K562 (cell line): ENCODE data around the gene CREB3L1. TPM values are rescaled to one million over a fixed set of nuclear protein-coding genes. Genes with fewer than 3 reads are reported as not detected.
A peak's percentile ranks its signal among the peaks of the same experiment; 100 is the strongest.

Source experiments
- ATAC-seq: fragments of 200-7000 bp; cut with Tn5 transposase; 3 replicates; pipeline ENCODE4 v1.9.1; 2020; ENCODE audit warnings: moderate library complexity
- BruUV-seq: library from RNA; stranded (reverse); fragments of 400-500 nt; replicated peaks from 2 replicates; lab custom pipeline; 2021; lab: Mats Ljungman, UMichigan
- CTCF ChIA-PET: fragments of 300-600 bp; formaldehyde crosslinking; extraction: SDS; loops from one replicate; lab custom pipeline; 2021; ENCODE audit warnings: low intra/inter-chr PET ratio; lab: Yijun Ruan, JAX
- POLR2A ChIA-PET: fragments of 300-600, 350-650 bp; sonication (Branson Sonifier 250); formaldehyde crosslinking; extraction: SDS; loops from one replicate; lab custom pipeline; 2021; ENCODE audit warnings: antibody characterized with exemption, inconsistent platforms; lab: Yijun Ruan, JAX
- DNase-seq, 4 experiments: peaks; one replicate each; pipeline versions ENCODE4 v3.0.0 to v3.0.0-alpha.2; 2011 to 2018; ENCODE audit warnings: low spot score in 3 of 4, mixed read lengths in 3 of 4; ENCODE audit errors: extremely low read depth in 1 of 4
- FAIRE-seq: peaks from 2 replicates; lab custom pipeline; 2011; peaks lifted over from hg19 to GRCh38; lab: Jason Lieb, UNC
- H2AFZ ChIP-seq: 2 replicates; pipeline ENCODE4 v1.6.0; 2011; ENCODE audit warnings: low read depth, low read length, control low read depth, inconsistent platforms
- H3K27ac ChIP-seq: fragments of 200-600 bp; 3 replicates; pipeline ENCODE4 v1.8.0; 2011; ENCODE audit warnings: low read depth, mild to moderate bottlenecking, control low read depth, inconsistent platforms, low read length, moderate library complexity, mixed read lengths; ENCODE audit errors: extremely low read depth
- H3K27me3 ChIP-seq, 2 experiments: fragments of 300-600 bp in 1 of 2; 2 replicates in 1 of 2; 3 replicates in 1 of 2; pipeline versions ENCODE4 v1.6.0 to v1.8.0; 2011; ENCODE audit warnings: inconsistent platforms in 2 of 2, low read length in 2 of 2, mild to moderate bottlenecking in 1 of 2, mixed read lengths in 1 of 2, moderate library complexity in 1 of 2; ENCODE audit not compliant: control insufficient read depth in 2 of 2, insufficient read depth in 2 of 2
- H3K36me3 ChIP-seq: fragments of 300-600 bp; 3 replicates; pipeline ENCODE4 v1.8.0; 2011; ENCODE audit warnings: mild to moderate bottlenecking, low read length, inconsistent platforms; ENCODE audit not compliant: control insufficient read depth, insufficient read depth
- H3K4me1 ChIP-seq, 2 experiments: fragments of 200-600 bp in 1 of 2; replicated peaks in 1 of 2; 2 replicates in 1 of 2; 3 replicates in 1 of 2; pipeline versions ENCODE4 v1.5.1 to v1.8.0; 2011; ENCODE audit warnings: inconsistent platforms in 2 of 2, low read length in 2 of 2, mild to moderate bottlenecking in 1 of 2, mixed read lengths in 1 of 2, moderate library complexity in 1 of 2; ENCODE audit not compliant: control insufficient read depth in 2 of 2, insufficient read depth in 2 of 2
- H3K4me2 ChIP-seq: 2 replicates; pipeline ENCODE4 v1.6.1; 2011; ENCODE audit warnings: low read length, control low read depth, inconsistent platforms, mixed read lengths; ENCODE audit not compliant: insufficient read depth
- H3K4me3 ChIP-seq: fragments of 200-600 bp; sonication (generic), shearing (Covaris generic); 2 replicates; pipeline ENCODE4 v1.5.1; 2016; ENCODE audit warnings: control low read depth, inconsistent platforms
- H3K79me2 ChIP-seq: fragments of 200-600 bp; 3 replicates; pipeline ENCODE4 v1.8.0; 2011; ENCODE audit warnings: low read length, inconsistent platforms; ENCODE audit not compliant: control insufficient read depth, insufficient read depth
- H3K9ac ChIP-seq, 2 experiments: 2 replicates each; pipeline versions ENCODE4 v1.6.0 to v1.6.1; 2011; ENCODE audit warnings: low read depth in 2 of 2, low read length in 2 of 2, control low read depth in 1 of 2, inconsistent platforms in 1 of 2, mild to moderate bottlenecking in 1 of 2, mixed read lengths in 1 of 2; ENCODE audit not compliant: insufficient read depth in 1 of 2
- H3K9me1 ChIP-seq: one replicate; pipeline ENCODE4 v1.6.0; 2011; ENCODE audit warnings: inconsistent platforms, mild to moderate bottlenecking, low read length, moderate library complexity; ENCODE audit not compliant: control insufficient read depth, insufficient read depth
- H3K9me3 ChIP-seq: replicated peaks from 2 replicates; pipeline ENCODE4 v1.5.1; 2011; ENCODE audit warnings: low read depth, low read length, inconsistent platforms; ENCODE audit not compliant: control insufficient read depth, insufficient read depth
- H4K20me1 ChIP-seq: replicated peaks from 2 replicates; pipeline ENCODE4 v1.6.1; 2011; ENCODE audit warnings: low read length, inconsistent platforms, mixed read lengths; ENCODE audit not compliant: control insufficient read depth, insufficient read depth
- ARID3B ChIP-seq: fragments of 250-450 bp; sonication (Bioruptor Pico); IDR thresholded peaks from 2 replicates; pipeline ENCODE4 v1.4.0; 2020; ENCODE audit warnings: borderline replicate concordance
- ATF6 ChIP-seq: sonication (generic); formaldehyde crosslinking; IDR thresholded peaks from 2 replicates; pipeline ENCODE4 v1.4.0; 2020; ENCODE audit warnings: mild to moderate bottlenecking, missing genetic modification reagents
- DNMT1 ChIP-seq: fragments of 450-650 bp; IDR thresholded peaks from 2 replicates; pipeline ENCODE4 v1.6.1; 2016; ENCODE audit warnings: antibody characterized with exemption, mild to moderate bottlenecking
- FOSL1 ChIP-seq: fragments of 200-800 bp; sonication (Bioruptor generic); conservative IDR thresholded peaks from 2 replicates; pipeline ENCODE4 v1.6.1; 2016; ENCODE audit warnings: missing genetic modification characterization, missing compliant biosample characterization
- FOXK1 ChIP-seq: sonication (generic); formaldehyde crosslinking; IDR thresholded peaks from 2 replicates; pipeline ENCODE4 v1.8.0; 2022; ENCODE audit warnings: missing genetic modification reagents, mild to moderate bottlenecking, borderline replicate concordance
- KDM2B ChIP-seq: fragments of 250-450 bp; sonication (Bioruptor Pico); IDR thresholded peaks from 2 replicates; pipeline ENCODE4 v1.8.0; 2021; ENCODE audit warnings: mild to moderate bottlenecking, moderate library complexity
- NONO ChIP-seq, 2 experiments: fragments of 200-400 bp in 1 of 2; fragments of 450-650 bp in 1 of 2; formaldehyde crosslinking in 1 of 2; IDR thresholded peaks; 2 replicates each; pipeline ENCODE4 v1.6.1; 2017; ENCODE audit warnings: low read depth in 2 of 2, mild to moderate bottlenecking in 2 of 2, moderate library complexity in 2 of 2, low read length in 1 of 2
- POLR2G ChIP-seq: fragments of 200-400 bp; formaldehyde crosslinking; IDR thresholded peaks from 2 replicates; pipeline ENCODE4 v1.6.1; 2017; ENCODE audit warnings: low read depth, mild to moderate bottlenecking, antibody characterized with exemption, low read length, moderate library complexity
- SETDB1 ChIP-seq: IDR thresholded peaks from one replicate; pipeline ENCODE4 v1.6.1; 2012; ENCODE audit warnings: low read length, control low read depth, inconsistent platforms
- TSC22D4 ChIP-seq: fragments of 450-650 bp; IDR thresholded peaks from 2 replicates; pipeline ENCODE4 v1.6.1; 2016; ENCODE audit warnings: missing genetic modification characterization, missing biosample characterization, control low read depth
- ZBTB1 ChIP-seq: sonication (generic); formaldehyde crosslinking; IDR thresholded peaks from 2 replicates; pipeline ENCODE4 v1.8.1; 2023; ENCODE audit warnings: missing genetic modification reagents, low read depth, mild to moderate bottlenecking, borderline replicate concordance
- ZNF140 ChIP-seq: fragments of 250-450 bp; sonication (Bioruptor Pico); IDR thresholded peaks from 2 replicates; pipeline ENCODE4 v1.8.0; 2021; ENCODE audit warnings: moderate library complexity, mild to moderate bottlenecking, inconsistent platforms
- ZNF551 ChIP-seq: fragments of 250-450 bp; sonication (Bioruptor Pico); IDR thresholded peaks from 2 replicates; pipeline ENCODE4 v1.5.0; 2021; ENCODE audit warnings: mild to moderate bottlenecking, moderate library complexity
- ZNF589 ChIP-seq: fragments of 200-800 bp; sonication (Bioruptor generic); IDR thresholded peaks from 2 replicates; pipeline ENCODE4 v1.6.1; 2016; ENCODE audit warnings: low read depth, missing genetic modification characterization, missing compliant biosample characterization
- ZNF655 ChIP-seq: fragments of 250-450 bp; sonication (Bioruptor Pico); IDR thresholded peaks from 2 replicates; pipeline ENCODE4 v1.5.0; 2021
- WGBS: fragments of 100-300 bp; shearing (Covaris generic); methylation state at CpG from one replicate; pipeline ENCODE4 v1.1.6; 2016; ENCODE audit warnings: low coverage, mixed read lengths; ENCODE audit not compliant: insufficient coverage; ENCODE audit errors: missing lambda C conversion rate; 5-methylcytosine and 5-hydroxymethylcytosine counted together
- in situ Hi-C: fragments of 300-500 bp; cut with MboI; formaldehyde crosslinking; loops from 4 replicates; pipeline ENCODE4 v1.15.0; 2018; ENCODE audit warnings: inconsistent platforms, mixed read lengths
- intact Hi-C: fragments of 100-400 bp; cut with micrococcal nuclease; formaldehyde crosslinking; loops from 2 replicates; pipeline ENCODE4 v1.14.2; 2022
- polyA plus RNA-seq, 8 experiments: library from polyadenylated mRNA; depleted of rRNA in 4 of 8; stranded (reverse) in 5 of 8; unstranded in 3 of 8; fragments of >200 nt; fragmentation: Nextera tagmentation in 2 of 8; fragmentation: Illumina TruSeq in 1 of 8; extraction: Ambion mirVana in 2 of 8; extraction: Trizol in 1 of 8; gene quantifications; 2 replicates each; pipeline versions ENCODE4 v1.2.1 to v1.2.3, GENCODE V29; 2011 to 2014; ENCODE audit warnings: inconsistent platforms in 1 of 8, missing spikeins in 1 of 8
- total RNA-seq, 7 experiments: library from RNA; depleted of rRNA in 6 of 7; stranded (reverse); fragments of >200 nt in 6 of 7; fragmentation: Illumina TruSeq in 2 of 7; extraction: Trizol in 2 of 7; gene quantifications; 2 replicates each; pipeline versions ENCODE4 v1.2.1 to v1.2.3, GENCODE V29; 2011 to 2021; ENCODE audit warnings: low replicate concordance in 1 of 7

The CREB3L1 gene
- total and polyA plus RNA-seq, 9 of the 15 experiments (the other 6 are each of a cell fraction or from before 2014, with no cell fraction given): 1.2 to 27.6 (median 3.7) TPM

GRCh38 chr11:46294365-46295309, 17.2 kb downstream of the CREB3L1 start:
- ChIA-PET POLR2A (interaction anchor here (0.6 to 3.1 kb wide), 12 partner anchors 9 to 188 kb away, joined by 3 to 20 read pairs (median 4); partner anchors contain the start of gene CREB3L1), CTCF (no interaction called here)
- Histone ChIP-seq H2AFZ (peak overlapping the region; percentile 86), H3K27me3 (no peaks in the 10 kb centered on the region), H3K36me3 (peaks cover 5% of the 10 kb centered on the region; the same call in 2 of the 3 replicates), H3K79me2 (peaks cover 38% of the 10 kb centered on the region), H3K27ac (peak overlapping the region; percentile 85), H3K9me1 (peaks cover 3% of the 10 kb centered on the region), H3K4me1 (peaks cover 41 to 59% of the 10 kb centered on the region in 2 experiments), H4K20me1 (no peaks in the 10 kb centered on the region), H3K4me3 (peak overlapping the region; percentile 48), H3K9ac (peak overlapping the region; percentile 75 to 90), H3K4me2 (peak overlapping the region; percentile 80), H3K9me3 (no peaks in the 10 kb centered on the region)
- 28% methylated on average over 20 of the region's 24 CpGs for WGBS
- DNase-seq (peak; percentile 69 to 77 (median 72)), FAIRE-seq (peak; percentile 49), ATAC-seq (peak; percentile 52)
- intact Hi-C loops (loop anchor here (5.0 kb wide), 1 partner anchor 172 kb away; the partner anchor contains the start of gene PHF21A), in situ Hi-C loops (no loop called here)
- BruUV-seq: TSS peak; percentile 88
- TF ChIP-seq ZNF655 (CRISPR knock-in tag): no peak
- TF ChIP-seq FOXK1: no peak
- no peak for TF ChIP-seq ATF6 (CRISPR knock-in tag)
- TF ChIP-seq POLR2G: no peak
- no peak for TF ChIP-seq ZNF589 (CRISPR knock-in tag)
- TF ChIP-seq ZNF551 (CRISPR knock-in tag): no peak
- no peak for TF ChIP-seq ZNF140 (CRISPR knock-in tag)
- TF ChIP-seq FOSL1 (tag): peak; percentile 43
- TF ChIP-seq NONO (IDR thresholded peaks at IDR 0.05; ENCODE audit: low read depth in 2 of 2, low read length in 1 of 2): no peak
- no peak for TF ChIP-seq KDM2B
- no peak for TF ChIP-seq DNMT1
- no peak for TF ChIP-seq ARID3B (CRISPR knock-in tag)
- no peak for TF ChIP-seq SETDB1
- TF ChIP-seq TSC22D4 (tag): no peak
- peak; percentile 60; the same call in 1 of the 2 replicates for TF ChIP-seq ZBTB1 (CRISPR knock-in tag)
